LNCAP (cell line): ENCODE measurements around the gene ANKRD40CL.

Experiments used
- CTCF ChIP-seq: fragments of 450-650 bp; IDR thresholded peaks from 2 replicates; pipeline ENCODE4 v1.5.1; 2017; ENCODE audit warnings: mild to moderate bottlenecking

ANKRD40CL gene

DNA sequence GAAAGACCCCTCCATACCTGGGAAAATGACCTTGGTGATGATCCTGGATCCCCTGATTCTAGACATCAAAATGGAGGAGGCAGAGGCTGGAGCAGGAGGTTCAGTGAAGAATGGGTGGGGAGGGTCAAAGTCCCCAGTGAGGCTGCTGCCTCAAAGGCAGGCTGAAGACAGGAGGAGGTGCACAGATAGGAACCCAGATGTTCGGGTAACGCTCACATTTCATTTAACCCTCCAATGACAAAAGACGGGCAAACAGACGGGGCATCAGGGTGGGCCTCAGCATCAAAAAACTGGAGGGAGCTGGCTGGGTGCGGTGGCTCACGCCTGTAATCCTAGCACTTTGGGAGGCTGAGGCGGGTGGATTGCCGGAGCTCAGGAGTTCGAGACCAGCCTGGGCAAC is at the start of gene ANKRD40CL:
Gene ANKRD40CL, minus strand, starts transcription at position 73 of the 400 bp plus-strand sequence. CDS start 605 bp downstream, outside the sequence.
- TF ChIP-seq CTCF = no peak

- no peak for TF ChIP-seq CTCF
Observed at GRCh38 chr17:50816271-50816670, 49.0 kb upstream of the ANKRD40CL start.

DNA sequence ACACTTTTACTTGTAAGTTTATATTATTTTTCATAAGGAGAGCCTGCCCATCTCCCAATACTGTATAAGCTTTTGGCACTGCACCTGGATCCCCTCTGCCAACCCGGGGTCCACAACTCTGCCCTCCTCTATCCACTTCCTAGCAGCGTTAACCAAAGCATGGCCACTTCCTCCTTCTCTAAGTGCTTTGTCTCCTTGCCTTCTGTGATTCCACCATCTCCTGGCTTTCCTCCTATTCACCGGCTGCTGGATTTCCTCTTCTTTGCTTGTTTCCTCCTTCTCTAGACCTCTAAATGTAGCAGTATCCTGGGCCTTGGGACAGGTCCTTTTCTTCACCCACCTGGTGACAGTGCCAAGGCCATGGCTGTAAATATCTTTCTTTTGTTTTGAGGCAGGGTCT is 48.1 kb upstream of the ANKRD40CL start:
- no peak for TF ChIP-seq CTCF

DNA sequence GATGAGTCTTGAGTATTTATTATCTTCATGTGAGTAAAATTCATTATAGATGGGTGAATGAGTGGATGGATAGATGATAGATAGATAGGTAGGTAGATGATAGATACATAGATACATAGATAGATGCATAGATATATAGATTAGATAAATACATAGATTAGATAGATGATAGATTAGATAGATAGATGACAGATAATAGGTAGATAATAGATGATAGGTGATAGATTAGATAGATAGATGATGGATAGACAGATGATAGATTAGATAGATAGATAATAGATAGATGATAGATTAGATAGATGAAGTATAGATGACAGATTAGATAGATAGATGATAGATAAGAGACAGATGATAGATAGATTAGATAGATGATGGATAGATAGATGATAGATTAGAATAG is 46.3 kb upstream of the ANKRD40CL start:
- no peak for TF ChIP-seq CTCF

DNA sequence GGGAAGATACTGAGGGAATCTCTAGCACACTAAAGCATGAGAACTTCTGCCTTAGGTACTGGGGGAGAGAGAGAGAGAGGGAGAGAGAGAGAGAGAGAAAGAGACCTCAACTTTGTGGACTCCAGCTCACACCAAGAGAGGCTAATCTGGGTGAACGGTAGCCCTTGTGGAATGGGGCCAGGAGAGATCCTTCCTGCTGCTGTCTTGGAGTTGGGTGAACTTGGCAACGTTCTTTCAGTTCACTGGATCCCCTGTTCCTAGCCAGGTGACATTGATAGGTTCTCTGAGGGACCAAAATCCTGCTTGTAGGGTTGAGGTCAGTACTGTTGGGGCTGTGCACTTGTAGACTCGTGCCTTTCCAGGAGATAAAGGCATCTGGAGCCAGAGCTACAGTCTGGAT is 41.6 kb upstream of the ANKRD40CL start:
- TF ChIP-seq CTCF = no peak

DNA sequence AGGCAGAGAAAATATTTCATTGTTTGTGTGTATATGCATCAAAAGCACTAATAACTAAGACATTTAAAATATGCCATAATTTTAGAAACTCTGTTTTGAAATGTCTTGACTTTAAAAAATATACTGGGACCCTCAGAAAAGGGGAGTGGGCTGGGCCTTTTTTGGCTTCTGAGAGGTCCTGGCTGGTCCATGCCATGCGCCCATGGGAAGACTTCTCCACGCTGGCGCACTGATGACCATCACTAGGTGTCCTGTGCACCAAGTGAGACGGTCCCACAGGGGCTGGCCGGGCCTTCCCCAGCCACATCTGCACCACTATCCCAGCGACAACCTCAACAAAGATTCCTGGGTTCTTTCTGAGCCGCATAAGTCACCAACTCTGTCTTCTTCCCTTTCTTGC is 41.1 kb upstream of the ANKRD40CL start:
- TF ChIP-seq CTCF = no peak

DNA sequence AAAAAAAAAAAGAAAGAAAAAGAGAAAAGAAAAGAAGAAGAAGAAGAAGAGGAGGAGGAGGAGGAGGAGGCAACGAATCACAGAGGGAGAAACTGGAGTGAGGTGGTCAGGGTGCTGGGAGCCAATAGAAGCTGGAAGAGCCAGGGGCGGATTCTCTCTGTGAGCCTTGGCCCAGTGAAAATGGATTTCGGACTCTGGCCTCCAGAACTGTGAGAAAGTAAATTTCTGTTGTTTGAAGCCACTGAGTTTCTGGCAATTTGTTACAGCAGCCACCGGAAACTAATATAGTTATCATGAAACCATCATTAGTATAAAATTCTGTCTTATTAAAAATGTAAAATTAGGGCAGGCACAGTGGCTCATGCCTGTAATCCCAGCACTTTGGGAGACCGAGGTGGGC is 40.4 kb upstream of the ANKRD40CL start:
- TF ChIP-seq CTCF = no peak

- no peak for TF ChIP-seq CTCF
Observed at GRCh38 chr17:50807009-50807408, 39.7 kb upstream of the ANKRD40CL start.
